ENCODE results near the gene PRDM15.

DNA sequence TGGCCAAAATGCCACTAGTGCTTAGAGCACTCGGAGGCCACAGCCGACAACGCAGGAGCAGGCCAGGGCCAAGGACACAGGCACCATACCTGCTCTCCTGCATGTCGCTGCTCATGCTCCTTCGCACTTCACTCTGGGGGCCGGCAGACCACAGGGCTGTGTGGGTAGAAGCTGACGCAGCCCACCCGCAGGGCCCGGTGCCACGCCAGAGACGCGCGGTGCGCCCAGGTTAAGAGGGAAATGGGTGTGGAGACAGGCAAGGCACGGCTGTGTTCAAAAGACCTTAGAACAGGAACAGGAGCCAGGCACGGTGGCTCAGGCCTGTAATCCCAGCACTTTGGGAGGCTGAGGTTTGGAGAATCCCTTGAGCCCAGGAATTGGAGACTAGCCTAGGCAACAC, 13.6 kb upstream of the PRDM15 start:
- TF ChIP-seq POLR2A (IDR thresholded peaks at IDR 0.05) (no peak), POLR2AphosphoS5 (IDR thresholded peaks at IDR 0.05) (no peak)

Measured in stomach (tissue), 4 donors.